ENCODE data around the gene CKS1B. TPM values are rescaled to one million over a fixed set of nuclear protein-coding genes. Genes with fewer than 3 reads are reported as not detected.

Gene CKS1B
- total and polyA plus RNA-seq, 9 of the 15 experiments (the other 6 are each of a cell fraction or from before 2014, with no cell fraction given): 215 to 1,103 (median 460) TPM

DNA sequence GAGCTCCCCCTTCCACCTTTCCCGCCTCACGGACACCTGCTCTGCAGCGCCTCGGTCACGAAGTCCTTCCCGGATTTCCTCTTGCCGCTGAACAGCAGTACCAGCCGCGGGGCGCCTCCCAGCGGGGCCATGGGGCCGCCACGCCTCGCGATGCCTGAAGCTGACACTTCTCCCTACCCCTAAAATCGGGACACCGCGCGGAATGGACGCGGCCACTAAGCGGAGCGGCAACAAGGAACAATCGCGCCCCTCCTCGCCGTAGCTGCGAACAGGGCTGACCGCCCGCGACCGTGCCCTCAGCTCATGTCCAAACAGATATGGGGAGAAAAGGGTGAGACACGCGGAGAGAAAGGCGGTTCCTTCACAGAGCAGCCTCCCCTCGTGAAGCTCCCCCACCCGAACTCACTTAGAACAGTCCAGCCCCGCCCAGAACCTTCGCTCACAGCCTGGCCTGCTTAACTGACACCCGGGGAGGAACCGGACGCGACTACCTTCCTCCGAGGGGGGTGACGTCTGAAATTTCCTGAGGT lies 37.9 kb upstream of the CKS1B start, which contains the start of gene PMVK (continued):
- TF ChIP-seq STAT6 (CRISPR knock-in tag; IDR thresholded peaks at IDR 0.05) (peak; percentile 83; the same call in 1 of the 2 replicates), KDM1A (IDR thresholded peaks at IDR 0.05) (peak; percentile 98 to 99), ZC3H11A (IDR thresholded peaks at IDR 0.05; ENCODE audit: low read depth, low read length) (no peak), NR3C1 (CRISPR knock-in tag; IDR thresholded peaks at IDR 0.05) (peak; percentile 96), NFIX (CRISPR knock-in tag; IDR thresholded peaks at IDR 0.05; ENCODE audit: low read depth) (no peak), RB1 (IDR thresholded peaks at IDR 0.05; ENCODE audit: low read depth) (peak; percentile 95), HDAC1 (IDR thresholded peaks at IDR 0.05) (peak in 1 of 2 experiments; percentile 94; a peak in 2 of 4 replicates), ESRRB (CRISPR knock-in tag; IDR thresholded peaks at IDR 0.05; ENCODE audit: borderline replicate concordance) (no peak), PPARD (CRISPR knock-in tag; IDR thresholded peaks at IDR 0.05) (no peak), SETDB1 (IDR thresholded peaks at IDR 0.05; ENCODE audit: low read length) (no peak), ZNF354B (CRISPR knock-in tag; IDR thresholded peaks at IDR 0.05) (no peak), RHOXF2B (CRISPR knock-in tag; conservative IDR thresholded peaks at IDR 0.05) (no peak), NONO (IDR thresholded peaks at IDR 0.05; ENCODE audit: low read depth in 2 of 2, low read length in 1 of 2) (peak in 1 of 2 experiments; percentile 99; a peak in 1 of 4 replicates), TAL1 (IDR thresholded peaks at IDR 0.05) (no peak; the same call in 1 of the 2 replicates), BDP1 (IDR thresholded peaks at IDR 0.05; ENCODE audit: insufficient read depth, insufficient read length) (no peak), MTA2 (IDR thresholded peaks at IDR 0.05; ENCODE audit: low read depth) (no peak), MCM2 (IDR thresholded peaks at IDR 0.05; ENCODE audit: low read depth) (no peak), ZNF717 (CRISPR knock-in tag; IDR thresholded peaks at IDR 0.05) (no peak), ZNF561 (CRISPR knock-in tag; conservative IDR thresholded peaks at IDR 0.05) (no peak), ZNF592 (IDR thresholded peaks at IDR 0.05) (peak; percentile 96)
- TF ChIP-seq, protein P1, sequence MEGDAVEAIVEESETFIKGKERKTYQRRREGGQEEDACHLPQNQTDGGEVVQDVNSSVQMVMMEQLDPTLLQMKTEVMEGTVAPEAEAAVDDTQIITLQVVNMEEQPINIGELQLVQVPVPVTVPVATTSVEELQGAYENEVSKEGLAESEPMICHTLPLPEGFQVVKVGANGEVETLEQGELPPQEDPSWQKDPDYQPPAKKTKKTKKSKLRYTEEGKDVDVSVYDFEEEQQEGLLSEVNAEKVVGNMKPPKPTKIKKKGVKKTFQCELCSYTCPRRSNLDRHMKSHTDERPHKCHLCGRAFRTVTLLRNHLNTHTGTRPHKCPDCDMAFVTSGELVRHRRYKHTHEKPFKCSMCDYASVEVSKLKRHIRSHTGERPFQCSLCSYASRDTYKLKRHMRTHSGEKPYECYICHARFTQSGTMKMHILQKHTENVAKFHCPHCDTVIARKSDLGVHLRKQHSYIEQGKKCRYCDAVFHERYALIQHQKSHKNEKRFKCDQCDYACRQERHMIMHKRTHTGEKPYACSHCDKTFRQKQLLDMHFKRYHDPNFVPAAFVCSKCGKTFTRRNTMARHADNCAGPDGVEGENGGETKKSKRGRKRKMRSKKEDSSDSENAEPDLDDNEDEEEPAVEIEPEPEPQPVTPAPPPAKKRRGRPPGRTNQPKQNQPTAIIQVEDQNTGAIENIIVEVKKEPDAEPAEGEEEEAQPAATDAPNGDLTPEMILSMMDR (IDR thresholded peaks at IDR 0.05 in 2 of 3, conservative IDR thresholded peaks at IDR 0.05 in 1 of 3; ENCODE audit: insufficient read depth in 2 of 3, low read depth in 1 of 3, low read length in 3 of 3): peak; percentile 58 to 75 (median 74)
